Astrocyte (in vitro differentiated cells and primary cell): ENCODE data around the gene ZNF768. TPM values are rescaled to one million over a fixed set of nuclear protein-coding genes. Genes with fewer than 3 reads are reported as not detected.

Experiments used
- DNase-seq: peaks from one replicate; pipeline ENCODE4 v3.0.0-alpha.2; 2010; ENCODE audit warnings: low read depth
- FAIRE-seq: peaks from 2 replicates; lab custom pipeline; 2011; peaks lifted over from hg19 to GRCh38; lab: Jason Lieb, UNC
- H2AFZ ChIP-seq: 2 replicates; pipeline ENCODE4 v1.6.0; 2012; ENCODE audit warnings: low read depth, low read length, inconsistent platforms
- H3K27ac ChIP-seq: 2 replicates; pipeline ENCODE4 v1.5.1; 2011; ENCODE audit warnings: low read depth, low read length, inconsistent platforms
- H3K27me3 ChIP-seq: 2 replicates; pipeline ENCODE4 v1.6.0; 2011; ENCODE audit warnings: low read length, inconsistent platforms; ENCODE audit not compliant: insufficient read depth
- H3K36me3 ChIP-seq: 2 replicates; pipeline ENCODE4 v1.5.1; 2011; ENCODE audit warnings: low read length, inconsistent platforms; ENCODE audit not compliant: insufficient read depth
- H3K4me1 ChIP-seq: 2 replicates; pipeline ENCODE4 v1.5.1; 2011; ENCODE audit warnings: low read length, inconsistent platforms; ENCODE audit not compliant: insufficient read depth
- H3K4me2 ChIP-seq: 2 replicates; pipeline ENCODE4 v1.6.0; 2012; ENCODE audit warnings: low read length, inconsistent platforms
- H3K4me3 ChIP-seq: 2 replicates; pipeline ENCODE4 v1.5.1; 2011; ENCODE audit warnings: low read depth, mild to moderate bottlenecking, low read length, inconsistent platforms; ENCODE audit not compliant: insufficient read depth
- H3K79me2 ChIP-seq: 2 replicates; pipeline ENCODE4 v1.6.0; 2012; ENCODE audit warnings: mild to moderate bottlenecking, low read length, inconsistent platforms; ENCODE audit not compliant: insufficient read depth
- H3K9ac ChIP-seq: 2 replicates; pipeline ENCODE4 v1.6.0; 2012; ENCODE audit warnings: mild to moderate bottlenecking, low read length, inconsistent platforms
- H3K9me3 ChIP-seq: 2 replicates; pipeline ENCODE4 v1.5.1; 2012; ENCODE audit warnings: low read depth, mild to moderate bottlenecking, low read length, inconsistent platforms; ENCODE audit not compliant: insufficient read depth
- H4K20me1 ChIP-seq: 2 replicates; pipeline ENCODE4 v1.6.0; 2012; ENCODE audit warnings: low read length, inconsistent platforms; ENCODE audit not compliant: insufficient read depth
- H3K27ac Mint-ChIP-seq: one replicate; pipeline ENCODE4 v1.8.0; 2021; ENCODE audit warnings: mild to moderate bottlenecking, mixed read lengths; ENCODE audit not compliant: unreplicated experiment
- H3K27me3 Mint-ChIP-seq: one replicate; pipeline ENCODE4 v1.8.0; 2021; ENCODE audit warnings: low read depth, mixed read lengths; ENCODE audit not compliant: unreplicated experiment
- H3K36me3 Mint-ChIP-seq: one replicate; pipeline ENCODE4 v1.8.0; 2021; ENCODE audit warnings: low read depth, mixed read lengths; ENCODE audit not compliant: unreplicated experiment
- H3K4me1 Mint-ChIP-seq: one replicate; pipeline ENCODE4 v1.8.0; 2021; ENCODE audit warnings: low read depth, mixed read lengths; ENCODE audit not compliant: unreplicated experiment
- H3K4me3 Mint-ChIP-seq: one replicate; pipeline ENCODE4 v1.8.0; 2021; ENCODE audit warnings: mild to moderate bottlenecking, moderate library complexity, mixed read lengths; ENCODE audit not compliant: unreplicated experiment
- H3K9me3 Mint-ChIP-seq: one replicate; pipeline ENCODE4 v1.8.0; 2021; ENCODE audit warnings: mild to moderate bottlenecking, mixed read lengths; ENCODE audit not compliant: unreplicated experiment
- CTCF ChIP-seq: IDR thresholded peaks from 2 replicates; pipeline ENCODE4 v1.5.1; 2011; ENCODE audit warnings: low read depth, mild to moderate bottlenecking, inconsistent platforms, low read length, moderate library complexity; ENCODE audit not compliant: insufficient read depth
- EZH2 ChIP-seq: IDR thresholded peaks from 2 replicates; pipeline ENCODE4 v1.6.1; 2012; ENCODE audit warnings: mild to moderate bottlenecking, low read length, inconsistent platforms; ENCODE audit not compliant: insufficient read depth
- total RNA-seq: library from RNA; stranded (reverse); gene quantifications from 2 replicates; pipeline ENCODE4 v1.2.1, GENCODE V29; 2021

The ZNF768 gene
- total RNA-seq, 1 donor from 2014 or later: 23.1 TPM

DNA sequence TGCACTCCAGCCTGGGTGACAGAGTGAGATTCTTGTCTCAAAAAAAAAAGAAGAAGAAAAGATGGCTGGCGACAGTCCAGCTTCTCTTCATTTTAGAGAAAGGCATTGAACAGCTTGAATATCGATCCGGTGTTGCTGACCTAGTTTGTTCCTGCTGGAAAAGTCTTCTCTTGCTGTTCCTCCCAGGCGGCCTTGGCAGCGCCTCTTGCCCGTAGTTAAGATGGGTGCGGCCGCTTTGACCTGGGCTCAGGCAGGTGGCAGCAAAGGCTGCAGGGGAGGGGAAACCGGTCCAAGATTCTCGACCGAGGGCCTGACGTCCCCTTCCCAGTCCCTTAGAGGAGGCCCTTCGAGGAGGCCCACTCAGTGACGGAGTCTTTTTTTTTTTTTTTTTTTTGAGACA is 35.7 kb upstream of the ZNF768 start:
- H3K36me3 ChIP-seq: no peaks in the 10 kb centered on the region
- no peaks in the 10 kb centered on the region for H3K4me1 Mint-ChIP-seq
- no peak overlapping the region for H3K27ac Mint-ChIP-seq
- no peak overlapping the region for H3K4me2 ChIP-seq
- FAIRE-seq: no peak
- no peak overlapping the region for H3K27ac ChIP-seq
- no peak overlapping the region for H3K9ac ChIP-seq
- no peaks in the 10 kb centered on the region for H3K9me3 ChIP-seq
- H3K27me3 Mint-ChIP-seq: peaks cover 18% of the 10 kb centered on the region
- TF ChIP-seq CTCF (no peak), EZH2 (no peak)
- no peak overlapping the region for H3K4me3 ChIP-seq
- no peaks in the 10 kb centered on the region for H4K20me1 ChIP-seq
- H3K79me2 ChIP-seq: peaks cover 10% of the 10 kb centered on the region
- no peak overlapping the region for H2AFZ ChIP-seq
- DNase-seq: no peak
- H3K4me1 ChIP-seq: peaks cover 6% of the 10 kb centered on the region
- H3K36me3 Mint-ChIP-seq: no peaks in the 10 kb centered on the region
- no peaks in the 10 kb centered on the region for H3K9me3 Mint-ChIP-seq
- H3K4me3 Mint-ChIP-seq: no peak overlapping the region
- H3K27me3 ChIP-seq: no peaks in the 10 kb centered on the region

GRCh38 chr16:30561089-30561816 is 34.9 kb upstream of the ZNF768 start:
- Histone ChIP-seq H3K4me2 (peak overlapping the region; percentile 78), H3K9ac (peak overlapping the region; percentile 43), H3K4me1 (peaks cover 7% of the 10 kb centered on the region), H3K27me3 (no peaks in the 10 kb centered on the region), H2AFZ (peak overlapping the region; percentile 91), H3K36me3 (no peaks in the 10 kb centered on the region), H3K27ac (no peak overlapping the region), H3K79me2 (peaks cover 16% of the 10 kb centered on the region), H3K4me3 (no peak overlapping the region), H3K9me3 (no peaks in the 10 kb centered on the region), H4K20me1 (no peaks in the 10 kb centered on the region)
- H3K4me3 Mint-ChIP-seq: no peak overlapping the region
- no peak for FAIRE-seq
- H3K36me3 Mint-ChIP-seq: no peaks in the 10 kb centered on the region
- no peaks in the 10 kb centered on the region for H3K9me3 Mint-ChIP-seq
- peaks cover 2% of the 10 kb centered on the region for H3K4me1 Mint-ChIP-seq
- TF ChIP-seq EZH2: no peak
- no peak for TF ChIP-seq CTCF
- no peak overlapping the region for H3K27ac Mint-ChIP-seq
- peaks cover 11% of the 10 kb centered on the region for H3K27me3 Mint-ChIP-seq
- no peak for DNase-seq

DNA sequence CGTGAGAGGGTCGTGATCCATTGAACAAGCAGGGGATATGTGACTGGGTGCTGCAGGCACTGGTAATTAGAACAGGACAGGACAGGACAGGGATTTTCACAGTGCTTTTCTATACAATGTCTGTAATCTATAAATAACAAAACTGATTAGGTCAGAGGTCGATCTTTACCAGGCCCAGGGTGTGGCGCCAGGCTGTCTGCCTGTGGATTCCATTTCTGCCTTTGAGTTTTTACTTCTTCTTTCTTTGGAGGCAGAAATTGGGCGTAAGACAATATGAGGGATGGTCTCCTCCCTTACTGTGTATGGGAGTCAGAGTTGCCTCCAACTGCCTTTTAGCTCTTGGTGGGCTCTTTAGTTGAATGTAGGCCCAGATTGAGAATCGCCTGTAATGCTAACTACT is 33.3 kb upstream of the ZNF768 start:
- H3K27me3 Mint-ChIP-seq: peaks cover 3% of the 10 kb centered on the region
- H3K36me3 Mint-ChIP-seq: no peaks in the 10 kb centered on the region
- peak overlapping the region; percentile 1 for H3K27ac Mint-ChIP-seq
- Histone ChIP-seq H2AFZ (no peak overlapping the region), H3K27ac (no peak overlapping the region), H3K27me3 (no peaks in the 10 kb centered on the region), H3K4me2 (no peak overlapping the region), H3K4me1 (peaks cover 9% of the 10 kb centered on the region), H3K36me3 (no peaks in the 10 kb centered on the region), H3K9ac (no peak overlapping the region), H3K4me3 (no peak overlapping the region), H3K9me3 (no peaks in the 10 kb centered on the region), H3K79me2 (peaks cover 20% of the 10 kb centered on the region), H4K20me1 (no peaks in the 10 kb centered on the region)
- peaks cover 5% of the 10 kb centered on the region for H3K4me1 Mint-ChIP-seq
- FAIRE-seq (no peak), DNase-seq (no peak)
- no peak overlapping the region for H3K4me3 Mint-ChIP-seq
- H3K9me3 Mint-ChIP-seq: no peaks in the 10 kb centered on the region
- no peak for TF ChIP-seq EZH2
- TF ChIP-seq CTCF: no peak
